ENCODE results near the gene WBP1. TPM values are rescaled to one million over a fixed set of nuclear protein-coding genes. Genes with fewer than 3 reads are reported as not detected.

The WBP1 gene
- total RNA-seq, 4 donors from 2014 or later, result 10.7 to 17.5 (median 16.5) TPM

GRCh38 chr2:74439373-74439772, 18.9 kb upstream of the WBP1 start:
- DNase-seq (no peak), ATAC-seq (no peak)
- Histone ChIP-seq H3K4me1 (peaks cover 20 to 30% of the 10 kb centered on the region in 2 donors), H3K27ac (peak overlapping the region; percentile 68 to 85 (median 73)), H3K27me3 (peaks cover 6 to 32% (median 7%) of the 10 kb centered on the region in 3 donors), H3K4me3 (peak overlapping the region; percentile 55 to 65 (median 58)), H3K36me3 (no peaks in the 10 kb centered on the region), H3K9me3 (no peaks in the 10 kb centered on the region)
- no peak for TF ChIP-seq POLR2A (IDR thresholded peaks at IDR 0.05)
- TF ChIP-seq CTCF (IDR thresholded peaks at IDR 0.05 in 4 of 5, conservative IDR thresholded peaks at IDR 0.05 in 1 of 5), result no peak
- intact Hi-C loops (cut with DNase I; ENCODE audit: low total_unique reads) (no loop called here), in situ Hi-C loops (cut with MboI; ENCODE audit: low sequenced_read_pairs in 4 of 4) (no loop called here)

- peaks cover 20 to 30% of the 10 kb centered on the region in 2 donors for H3K4me1 ChIP-seq
- peak overlapping the region; percentile 68 to 85 (median 73) for H3K27ac ChIP-seq
- no peaks in the 10 kb centered on the region for H3K9me3 ChIP-seq
- peaks cover 6 to 32% (median 7%) of the 10 kb centered on the region in 3 donors for H3K27me3 ChIP-seq
- in situ Hi-C loops (cut with MboI; ENCODE audit: low sequenced_read_pairs in 4 of 4), result no loop called here
- DNase-seq (peak in 1 of 2 donors; percentile 49), ATAC-seq (peak; percentile 67 to 70)
- H3K4me3 ChIP-seq, result peak overlapping the region; percentile 55 to 65 (median 58)
- TF ChIP-seq POLR2A (IDR thresholded peaks at IDR 0.05) (no peak), CTCF (IDR thresholded peaks at IDR 0.05 in 4 of 5, conservative IDR thresholded peaks at IDR 0.05 in 1 of 5) (no peak)
- no peaks in the 10 kb centered on the region for H3K36me3 ChIP-seq
- intact Hi-C loops (cut with DNase I; ENCODE audit: low total_unique reads), result no loop called here
Measured at GRCh38 chr2:74439803-74440377, 18.3 kb upstream of the WBP1 start.

- no peaks in the 10 kb centered on the region for H3K36me3 ChIP-seq
- intact Hi-C loops (cut with DNase I; ENCODE audit: low total_unique reads) (no loop called here), in situ Hi-C loops (cut with MboI; ENCODE audit: low sequenced_read_pairs in 4 of 4) (no loop called here)
- H3K4me1 ChIP-seq, result peaks cover 20 to 30% of the 10 kb centered on the region in 2 donors
- TF ChIP-seq POLR2A (IDR thresholded peaks at IDR 0.05), result peak; percentile 27 to 39
- peak in 3 of 5 experiments; percentile 22 to 51 (median 43) for TF ChIP-seq CTCF (IDR thresholded peaks at IDR 0.05 in 4 of 5, conservative IDR thresholded peaks at IDR 0.05 in 1 of 5)
- ATAC-seq, result peak; percentile 77
- H3K27ac ChIP-seq, result peak overlapping the region; percentile 68 to 85 (median 73)
- DNase-seq, result peak; percentile 64 to 69
- peaks cover 6 to 32% (median 7%) of the 10 kb centered on the region in 3 donors for H3K27me3 ChIP-seq
- peak overlapping the region; percentile 55 to 65 (median 58) for H3K4me3 ChIP-seq
- H3K9me3 ChIP-seq, result no peaks in the 10 kb centered on the region
Measured at GRCh38 chr2:74440378-74441169, 17.7 kb upstream of the WBP1 start.

GRCh38 chr2:74441170-74441689, 17.0 kb upstream of the WBP1 start:
- no peak for ATAC-seq
- Histone ChIP-seq H3K36me3 (no peaks in the 10 kb centered on the region), H3K4me1 (peaks cover 20 to 30% of the 10 kb centered on the region in 2 donors), H3K27ac (peak overlapping the region; percentile 68 to 85 (median 73)), H3K4me3 (peak overlapping the region; percentile 55 to 65 (median 58)), H3K27me3 (peaks cover 6 to 32% (median 7%) of the 10 kb centered on the region in 3 donors), H3K9me3 (no peaks in the 10 kb centered on the region)
- in situ Hi-C loops (cut with MboI; ENCODE audit: low sequenced_read_pairs in 4 of 4), result no loop called here
- DNase-seq, result no peak
- no peak for TF ChIP-seq CTCF (IDR thresholded peaks at IDR 0.05 in 4 of 5, conservative IDR thresholded peaks at IDR 0.05 in 1 of 5)
- no peak for TF ChIP-seq POLR2A (IDR thresholded peaks at IDR 0.05)
- intact Hi-C loops (cut with DNase I; ENCODE audit: low total_unique reads), result no loop called here

All from gastrocnemius medialis (tissue), 4 donors.